SK-N-SH treated with all-trans-retinoic acid at 6 μM for 48 hours (cell line): Measurements from ENCODE around the gene SNX13.
A peak's percentile ranks its signal among the peaks of the same experiment; 100 is the strongest.

Experiments
- ATAC-seq: fragments of 200-7000 bp; cut with Tn5 transposase; 3 replicates; pipeline ENCODE4 v1.9.1; 2020; ENCODE audit warnings: mild to moderate bottlenecking, moderate library complexity
- ARNTL ChIP-seq: fragments of 450-650 bp; formaldehyde crosslinking; IDR thresholded peaks from 2 replicates; pipeline ENCODE4 v1.5.0; 2020; ENCODE audit warnings: low read depth, mild to moderate bottlenecking, moderate library complexity, borderline replicate concordance
- BACH2 ChIP-seq: fragments of 250-450 bp; sonication (Bioruptor Pico); IDR thresholded peaks from 2 replicates; pipeline ENCODE4 v1.9.0; 2021; ENCODE audit warnings: mild to moderate bottlenecking, borderline replicate concordance
- CREB5 ChIP-seq: fragments of 250-450 bp; sonication (Bioruptor Pico); IDR thresholded peaks from 2 replicates; pipeline ENCODE4 v1.5.1; 2020; ENCODE audit warnings: low read depth, mild to moderate bottlenecking, moderate library complexity
- CSRNP3 ChIP-seq: fragments of 250-450 bp; sonication (Bioruptor Pico); IDR thresholded peaks from 2 replicates; pipeline ENCODE4 v1.5.1; 2021; ENCODE audit warnings: mild to moderate bottlenecking, moderate library complexity
- PATZ1 ChIP-seq: fragments of 250-450 bp; sonication (Bioruptor Pico); IDR thresholded peaks from 2 replicates; pipeline ENCODE4 v1.8.0; 2020; ENCODE audit warnings: mild to moderate bottlenecking, moderate library complexity, borderline replicate concordance
- POU6F1 ChIP-seq: fragments of 250-450 bp; sonication (Bioruptor Pico); IDR thresholded peaks from 2 replicates; pipeline ENCODE4 v1.8.0; 2021; ENCODE audit warnings: low read depth, mild to moderate bottlenecking, moderate library complexity, borderline replicate concordance
- PPARA ChIP-seq: fragments of 250-450 bp; sonication (Bioruptor Pico); IDR thresholded peaks from 2 replicates; pipeline ENCODE4 v1.5.0; 2020; ENCODE audit warnings: mild to moderate bottlenecking, borderline replicate concordance
- RARB ChIP-seq: fragments of 250-450 bp; sonication (Bioruptor Pico); IDR thresholded peaks from 2 replicates; pipeline ENCODE4 v1.8.0; 2021; ENCODE audit warnings: mild to moderate bottlenecking, moderate library complexity
- SNAI2 ChIP-seq: fragments of 250-450 bp; sonication (Bioruptor Pico); IDR thresholded peaks from 2 replicates; pipeline ENCODE4 v1.5.0; 2020; ENCODE audit warnings: mild to moderate bottlenecking, moderate library complexity
- TOX ChIP-seq: fragments of 250-450 bp; sonication (Bioruptor Pico); IDR thresholded peaks from 2 replicates; pipeline ENCODE4 v1.8.0; 2021; ENCODE audit warnings: mild to moderate bottlenecking, moderate library complexity, borderline replicate concordance
- TSHZ2 ChIP-seq: fragments of 250-450 bp; sonication (Bioruptor Pico); IDR thresholded peaks from 2 replicates; pipeline ENCODE4 v1.5.0; 2020; ENCODE audit warnings: mild to moderate bottlenecking, moderate library complexity
- ZC3H10 ChIP-seq: fragments of 250-450 bp; sonication (Bioruptor Pico); IDR thresholded peaks from 2 replicates; pipeline ENCODE4 v1.5.1; 2021; ENCODE audit warnings: mild to moderate bottlenecking, moderate library complexity
- ZFP3 ChIP-seq: fragments of 250-450 bp; sonication (Bioruptor Pico); IDR thresholded peaks from 2 replicates; pipeline ENCODE4 v1.5.0; 2020; ENCODE audit warnings: mild to moderate bottlenecking, moderate library complexity
- ZNF70 ChIP-seq: fragments of 450-650 bp; formaldehyde crosslinking; IDR thresholded peaks from 2 replicates; pipeline ENCODE4 v1.5.0; 2020; ENCODE audit warnings: mild to moderate bottlenecking, moderate library complexity

SNX13 gene

GRCh38 chr7:17988141-17988540 lies 47.8 kb upstream of the SNX13 start (continued):
- TF ChIP-seq TSHZ2, result no peak

- TF ChIP-seq RARB (CRISPR knock-in tag) (no peak), ZFP3 (CRISPR knock-in tag) (no peak), CREB5 (no peak), TSHZ2 (no peak), ZC3H10 (CRISPR knock-in tag) (no peak), BACH2 (CRISPR knock-in tag) (no peak), ZNF70 (CRISPR knock-in tag) (no peak), ARNTL (no peak), PPARA (no peak), PATZ1 (CRISPR knock-in tag) (no peak), TOX (CRISPR knock-in tag) (no peak)
- peak; percentile 85 for ATAC-seq
Measured at GRCh38 chr7:17986851-17987250, 46.6 kb upstream of the SNX13 start.

GRCh38 chr7:17985473-17986239 lies 45.4 kb upstream of the SNX13 start:
- TF ChIP-seq BACH2 (CRISPR knock-in tag), result no peak
- no peak for TF ChIP-seq SNAI2 (CRISPR knock-in tag)
- TF ChIP-seq POU6F1 (CRISPR knock-in tag), result no peak
- no peak for TF ChIP-seq CSRNP3 (CRISPR knock-in tag)
- TF ChIP-seq, all 23 proteins: peak for 0
- ATAC-seq, result no peak

- TF ChIP-seq SNAI2 (CRISPR knock-in tag), result no peak
- TF ChIP-seq BACH2 (CRISPR knock-in tag), result no peak
- no peak for TF ChIP-seq POU6F1 (CRISPR knock-in tag)
- TF ChIP-seq RARB (CRISPR knock-in tag), result no peak
- ATAC-seq, result no peak
Measured at GRCh38 chr7:17984288-17984687, 44.0 kb upstream of the SNX13 start.
